NCI-H748 (cell line): ENCODE results near the gene NCOA1.

Source experiments
- DNase-seq: peaks from one replicate; lab custom pipeline; 2025; ENCODE audit not compliant: unreplicated experiment; lab: John Stamatoyannopoulos, UW

The NCOA1 gene

DNA sequence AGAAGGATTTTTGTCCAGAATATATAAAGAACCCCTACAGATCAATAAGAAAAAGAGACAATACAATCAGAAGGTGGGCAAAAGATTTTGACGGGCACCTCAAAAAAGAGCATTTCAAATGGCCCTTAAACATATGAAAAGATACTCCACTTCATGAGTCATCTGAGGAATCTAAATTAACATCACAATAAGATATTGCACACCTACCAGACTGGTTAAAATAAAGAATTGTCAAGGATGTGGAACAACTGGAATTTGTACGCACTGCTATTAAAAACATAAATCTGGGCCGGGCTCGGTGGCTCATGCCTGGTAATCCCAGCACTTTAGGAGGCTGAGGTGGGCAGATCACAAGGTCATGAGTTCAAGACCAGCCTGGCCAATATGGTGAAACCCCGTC lies 17.0 kb upstream of the NCOA1 start:
- DNase-seq: no peak

DNA sequence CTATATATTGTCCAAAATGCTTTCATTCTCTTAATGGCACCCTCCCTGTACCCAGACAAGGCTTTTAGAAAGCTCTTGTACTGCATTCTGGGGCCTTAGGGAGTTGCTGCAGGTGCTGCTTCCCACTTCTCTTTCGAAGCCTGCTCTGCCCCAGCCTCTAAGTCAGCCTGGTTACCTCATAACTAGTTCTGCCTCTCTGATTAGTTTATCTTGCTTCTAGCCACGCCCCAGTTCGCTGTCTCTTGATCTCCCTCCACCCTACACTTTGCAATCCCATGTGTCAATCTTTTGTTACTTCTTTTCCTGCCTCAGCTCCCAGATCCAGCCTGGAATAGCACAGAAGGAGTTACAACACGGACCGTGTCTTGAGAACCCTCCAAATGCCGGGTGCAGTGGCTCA lies 13.8 kb upstream of the NCOA1 start:
- DNase-seq: no peak

DNA sequence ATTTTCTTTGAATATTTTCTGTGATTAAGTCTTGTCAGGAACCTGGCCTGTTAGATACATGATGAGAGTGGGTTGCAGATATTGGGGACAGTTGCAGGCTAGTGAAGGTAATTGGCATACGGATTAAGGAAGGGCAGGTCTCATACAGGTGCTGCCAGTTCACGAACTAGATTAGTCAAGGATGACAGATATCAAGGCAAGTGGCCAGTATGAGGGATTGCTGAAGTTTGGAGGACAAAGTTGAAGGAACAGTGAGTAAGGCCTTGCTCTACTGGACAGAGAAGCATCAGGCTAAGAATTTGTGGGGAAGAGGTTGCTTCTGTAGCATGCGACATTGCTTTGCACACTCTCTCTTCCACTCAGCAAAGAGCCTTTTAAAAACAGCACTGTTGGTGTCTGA lies 12.8 kb upstream of the NCOA1 start:
- DNase-seq: no peak

DNA sequence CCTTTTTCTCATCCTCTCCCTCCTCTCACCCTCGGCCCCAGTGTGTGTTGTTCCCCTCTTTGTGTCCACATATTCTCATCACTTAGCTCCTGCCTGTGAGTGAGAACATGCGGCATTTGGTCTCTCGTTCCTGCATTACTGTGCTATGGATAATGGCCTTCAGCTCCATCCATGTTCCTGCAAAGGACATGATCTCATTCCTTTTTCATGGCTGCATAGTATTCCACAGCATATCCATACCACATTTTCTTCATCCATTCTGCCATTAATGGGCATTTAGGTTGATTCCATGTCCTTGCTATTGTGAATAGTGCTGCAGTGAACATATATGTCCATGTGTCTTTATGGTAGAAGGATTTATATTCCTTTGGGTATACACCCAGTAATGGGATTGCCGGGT lies 10.8 kb upstream of the NCOA1 start:
- no peak for DNase-seq

DNA sequence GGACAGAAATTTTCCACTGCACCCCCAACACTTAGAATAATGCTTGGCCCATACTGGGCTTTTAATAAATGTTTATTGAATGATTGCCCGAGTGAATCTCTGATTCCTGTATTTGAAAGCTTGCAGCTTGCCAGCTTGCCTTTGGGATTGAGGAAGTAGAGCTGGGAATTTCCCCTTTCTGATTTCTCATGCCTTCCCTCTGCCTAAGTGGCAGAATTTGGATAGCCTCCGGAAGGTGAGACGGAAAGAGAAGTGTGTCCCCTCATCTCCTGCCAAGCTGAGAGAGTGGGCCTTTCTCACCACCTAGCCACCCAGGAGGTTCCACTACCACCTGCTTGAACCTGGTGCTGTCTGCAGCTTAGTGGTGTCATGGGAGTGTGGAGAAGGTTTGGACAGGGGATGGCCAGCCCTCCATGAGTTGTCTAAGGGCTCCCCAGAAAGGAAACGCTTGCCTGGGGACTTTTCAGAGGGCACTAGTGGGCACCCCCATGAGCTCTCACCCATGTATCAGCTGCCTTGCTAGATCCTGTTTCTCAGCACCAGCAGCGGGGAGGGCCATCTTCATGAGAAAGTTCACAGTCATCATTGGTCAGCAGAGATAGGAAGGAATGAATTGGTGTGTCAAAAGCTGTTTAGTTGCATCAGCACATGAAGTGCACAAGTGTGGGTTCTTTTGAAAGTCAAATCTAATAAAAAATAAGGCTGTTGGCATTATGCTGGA lies 8.6 kb upstream of the NCOA1 start:
- no peak for DNase-seq

DNA sequence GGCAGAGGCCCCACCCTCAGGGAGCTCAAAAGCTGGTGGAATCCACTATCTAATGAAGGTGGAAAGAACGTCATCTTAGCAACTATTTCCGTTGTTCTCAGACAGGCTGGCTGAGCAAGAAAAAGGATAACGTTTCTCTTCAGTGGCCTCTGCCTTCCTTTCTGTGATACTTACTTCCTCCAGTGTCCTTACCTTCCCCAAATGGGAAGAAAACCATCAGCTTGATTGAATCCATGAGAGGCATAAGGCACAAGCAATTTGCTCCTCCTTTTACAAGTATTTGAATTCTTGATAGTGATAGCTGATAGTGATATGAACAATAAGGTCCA lies 8.1 kb upstream of the NCOA1 start:
- DNase-seq: no peak

DNA sequence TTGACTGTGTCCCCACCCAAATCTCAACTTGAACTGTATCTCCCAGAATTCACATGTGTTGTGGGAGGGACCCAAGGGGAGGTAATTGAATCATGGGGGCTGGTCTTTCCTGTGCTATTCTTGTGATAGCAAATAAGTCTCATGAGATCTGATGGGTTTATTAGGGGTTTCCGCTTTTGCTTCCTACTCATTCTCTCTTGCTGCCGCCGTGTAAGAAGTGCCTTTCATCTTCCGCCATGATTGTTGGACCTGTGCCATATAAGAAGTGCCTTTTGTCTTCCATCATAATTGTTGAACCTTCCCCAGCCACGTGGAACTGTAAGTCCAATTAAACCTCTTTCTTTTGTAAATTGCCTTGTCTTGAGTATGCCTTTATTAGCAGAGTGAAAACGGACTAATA lies 6.4 kb upstream of the NCOA1 start:
- peak; percentile 16 for DNase-seq

DNA sequence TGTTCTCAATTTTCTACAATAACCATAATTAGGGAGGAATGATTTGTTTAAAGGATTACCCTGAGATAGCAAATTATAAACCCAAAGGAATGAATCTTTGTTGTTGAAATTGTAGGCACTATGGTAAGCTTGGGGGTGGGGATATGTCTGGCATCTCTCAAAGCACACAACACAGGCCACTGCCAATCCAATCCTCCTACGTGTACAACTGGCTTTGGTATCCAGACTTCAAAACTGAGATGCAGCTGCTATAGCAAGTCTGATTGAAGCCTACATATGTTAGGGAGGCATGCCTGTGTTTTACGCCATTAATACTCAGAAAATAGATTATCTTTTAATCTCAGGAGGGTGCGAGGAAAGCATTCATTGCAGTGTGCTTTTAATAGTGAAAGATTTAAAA lies 5.9 kb upstream of the NCOA1 start:
- DNase-seq: no peak

DNA sequence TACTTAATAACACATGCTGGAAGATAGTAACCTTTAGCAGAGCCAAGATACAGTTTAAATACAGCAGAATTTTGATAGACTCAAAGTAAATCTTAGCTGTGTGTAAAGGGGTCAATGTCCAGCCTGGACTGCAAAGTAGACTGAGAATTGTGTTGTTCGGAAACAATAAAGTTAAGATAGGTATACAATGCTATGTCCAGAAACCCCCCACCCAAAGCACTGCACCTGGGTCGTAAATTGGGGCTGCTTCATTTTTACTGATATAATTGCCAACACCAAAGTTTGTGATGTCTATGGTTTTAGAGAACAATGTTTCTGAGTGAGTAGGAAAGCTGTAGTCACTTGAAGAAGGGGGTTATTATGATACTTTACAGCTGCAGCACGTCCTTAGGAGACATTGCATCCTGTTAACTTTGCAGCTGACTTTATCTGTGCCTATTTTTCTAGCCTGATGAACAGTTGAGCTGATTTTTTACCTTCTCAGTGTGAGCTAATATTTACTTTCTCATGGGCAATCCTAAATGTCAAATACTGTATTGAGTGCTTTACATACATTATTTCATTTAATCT lies 4.3 kb upstream of the NCOA1 start:
- DNase-seq: no peak

DNA sequence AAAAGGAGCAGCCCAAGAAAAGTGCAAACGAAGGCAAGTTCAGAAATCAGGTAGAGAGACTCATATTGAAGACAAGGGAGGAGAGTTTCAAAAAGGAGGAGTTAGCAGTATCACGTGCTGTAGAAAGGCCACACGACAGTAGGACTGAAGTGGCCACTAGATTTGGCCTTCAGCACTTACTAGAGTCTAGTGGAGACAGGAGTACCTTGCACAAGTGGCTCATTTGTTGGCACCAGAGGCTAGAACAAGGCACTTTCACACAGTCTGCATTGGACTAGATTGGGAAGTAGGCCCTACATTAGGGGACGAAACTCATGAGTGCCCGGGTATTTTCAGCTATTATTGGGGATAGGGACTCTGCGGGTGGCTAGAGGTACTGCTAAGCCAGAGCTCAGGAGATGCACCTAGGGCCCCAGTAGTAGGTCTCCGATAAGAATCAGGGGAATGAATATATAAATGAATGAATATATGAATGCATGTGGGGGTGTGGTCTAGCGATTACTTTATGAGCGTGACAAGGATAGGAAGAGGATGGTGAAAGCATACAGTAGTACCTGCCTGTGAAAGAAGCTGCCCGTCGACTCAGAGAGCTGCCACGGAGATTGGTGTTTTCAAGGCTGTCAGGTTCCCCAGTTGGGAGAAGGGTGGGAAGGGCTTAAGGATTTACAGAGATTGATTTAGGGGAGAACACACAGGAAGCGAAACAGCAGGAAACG lies 1.4 kb upstream of the NCOA1 start:
- DNase-seq: no peak

DNA sequence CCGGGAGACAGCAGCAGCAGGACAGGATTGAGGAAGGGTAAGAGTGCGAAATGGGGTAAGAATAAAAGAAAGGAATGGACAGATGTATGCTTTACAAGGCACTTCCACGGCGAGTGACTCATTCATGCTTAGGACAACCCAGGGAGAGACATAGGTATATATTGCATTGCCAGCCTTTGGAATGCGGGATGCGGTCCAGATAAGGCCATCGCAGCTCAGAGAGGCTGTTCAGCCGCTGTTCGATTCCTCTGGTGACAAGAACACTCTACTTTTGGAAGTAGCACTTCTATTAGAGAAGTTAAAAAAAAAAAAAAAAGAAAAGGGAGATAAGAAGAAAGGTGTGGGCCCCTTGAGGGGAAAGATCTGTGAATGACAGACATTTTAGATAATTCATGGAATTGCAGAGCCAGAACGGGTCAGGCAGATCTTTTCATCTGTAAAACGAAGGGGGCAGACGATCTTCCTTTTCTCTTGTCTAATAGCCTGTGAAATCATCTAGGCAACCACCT lies 819 bp upstream of the NCOA1 start:
- DNase-seq: no peak

DNA sequence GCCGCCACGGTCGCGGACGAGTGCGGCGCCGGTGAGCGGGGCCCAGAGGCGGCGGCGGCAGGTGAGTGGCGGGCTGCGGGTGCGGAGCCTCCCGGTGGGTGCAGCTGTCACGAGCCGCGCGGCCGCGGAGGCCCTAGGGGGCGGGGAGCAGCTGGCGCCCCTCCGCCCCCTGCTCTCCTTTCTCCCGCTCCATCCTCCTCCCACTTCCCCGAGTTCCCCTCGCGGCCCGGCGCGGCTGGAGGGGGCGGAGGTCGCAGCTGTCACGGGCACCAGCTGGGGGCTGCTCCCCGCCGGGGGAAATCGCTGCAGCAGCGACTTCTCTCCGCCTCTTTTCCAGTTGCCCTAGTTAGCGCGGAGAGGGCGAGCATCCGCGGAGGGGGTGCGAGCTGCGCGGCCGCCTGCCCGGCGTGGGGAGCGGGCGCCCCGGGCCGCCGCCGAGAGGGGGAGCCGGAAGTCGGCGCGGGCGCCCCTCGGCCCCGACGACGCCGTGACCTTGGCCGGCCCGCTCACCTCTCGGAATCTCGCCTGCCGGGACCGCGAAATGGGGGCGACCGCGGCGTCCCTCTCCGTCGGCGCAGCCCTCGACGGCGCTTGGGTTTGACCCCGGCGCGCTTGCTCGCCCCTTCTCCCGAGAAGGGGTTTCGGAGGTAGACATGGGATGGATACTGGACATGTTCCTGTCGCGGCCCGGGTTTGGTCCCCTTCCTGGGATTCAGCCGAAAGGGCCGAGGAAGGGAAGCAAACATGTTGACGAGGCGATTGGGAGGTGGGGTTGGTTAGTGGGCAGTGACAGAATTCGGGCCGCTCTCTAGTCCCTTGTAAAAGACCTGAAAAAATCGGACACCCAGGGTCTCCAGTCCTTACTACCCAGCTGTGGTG lies 727 bp downstream of the NCOA1 start:
- peak; percentile 71 for DNase-seq

DNA sequence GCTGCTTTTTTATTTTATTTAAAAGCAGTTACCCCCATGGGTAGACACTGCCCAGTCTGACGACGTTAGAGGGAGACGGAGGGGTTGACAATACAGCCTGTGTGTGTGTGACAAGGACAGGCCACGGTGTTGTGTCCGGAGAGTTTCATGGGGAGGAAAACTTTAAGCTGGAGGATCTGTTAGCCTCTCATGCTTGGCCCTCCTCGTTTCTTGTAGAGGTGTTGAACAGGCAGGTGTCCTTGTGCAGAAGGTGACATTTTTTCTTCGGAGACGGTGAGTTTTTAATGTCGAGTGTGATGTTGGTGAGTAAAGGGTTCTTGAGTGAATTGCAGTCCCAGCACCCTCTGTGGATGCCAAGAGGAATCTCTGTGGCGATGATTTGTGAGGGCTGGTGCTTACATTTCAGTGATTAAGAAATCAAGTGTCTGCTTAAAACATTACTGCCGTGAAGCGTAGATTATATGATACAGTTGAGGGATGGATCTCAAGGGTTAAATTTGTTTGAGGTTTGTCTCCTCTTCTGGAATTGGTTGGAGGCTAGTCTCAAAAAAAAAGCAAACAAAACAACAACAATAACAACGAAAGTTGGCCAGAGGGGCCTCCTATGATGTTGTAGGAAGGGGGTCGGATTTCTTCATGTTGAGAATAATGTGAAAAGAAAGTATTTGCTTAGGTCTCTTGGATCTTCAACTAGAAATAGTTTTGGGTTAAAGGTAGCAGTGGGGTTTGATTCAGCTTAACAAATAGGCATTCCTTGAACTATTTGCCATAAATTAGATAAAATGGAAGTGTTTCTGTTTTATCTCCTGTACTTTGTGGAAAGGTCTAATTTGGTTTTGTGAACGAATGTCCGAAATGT lies 1.6 kb downstream of the NCOA1 start:
- DNase-seq: peak; percentile 43

DNA sequence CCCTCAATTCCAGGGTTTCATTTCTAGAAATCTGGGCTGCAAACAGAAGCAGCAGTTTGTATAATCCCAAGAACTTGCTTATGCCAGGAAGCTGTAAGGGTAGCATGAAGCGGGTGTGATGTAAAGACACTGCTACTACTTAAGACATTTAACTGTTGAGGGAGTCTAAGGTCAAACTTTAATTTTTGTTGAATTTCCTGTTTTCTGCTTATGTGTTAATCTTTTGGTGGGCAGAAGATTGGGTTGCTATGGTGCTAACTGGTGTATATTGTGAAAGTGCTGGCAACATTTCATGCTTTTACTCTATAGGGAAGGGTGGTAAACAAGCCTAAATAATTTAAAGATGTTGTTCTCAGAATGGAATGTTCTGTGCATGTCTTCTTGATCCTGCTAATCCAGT lies 2.7 kb downstream of the NCOA1 start:
- DNase-seq: no peak

DNA sequence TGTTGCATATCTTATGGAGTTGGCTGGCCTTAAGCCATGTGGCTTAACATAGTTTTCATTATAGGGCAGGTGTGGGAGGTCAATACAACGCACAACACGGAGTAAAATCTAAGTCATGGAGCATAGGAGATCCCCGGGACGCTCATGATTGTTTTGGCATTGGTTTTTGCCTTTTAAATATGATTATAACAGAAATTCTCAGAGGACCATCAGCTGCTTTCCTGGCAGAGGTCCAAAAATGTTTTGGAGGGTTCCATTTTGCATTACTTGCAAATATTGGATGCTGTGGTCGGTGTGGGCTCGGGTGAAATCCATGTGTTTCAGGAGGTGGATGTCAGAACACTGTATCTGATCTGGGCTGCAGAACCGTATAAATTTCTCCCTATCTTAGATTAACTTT lies 3.4 kb downstream of the NCOA1 start:
- no peak for DNase-seq

DNA sequence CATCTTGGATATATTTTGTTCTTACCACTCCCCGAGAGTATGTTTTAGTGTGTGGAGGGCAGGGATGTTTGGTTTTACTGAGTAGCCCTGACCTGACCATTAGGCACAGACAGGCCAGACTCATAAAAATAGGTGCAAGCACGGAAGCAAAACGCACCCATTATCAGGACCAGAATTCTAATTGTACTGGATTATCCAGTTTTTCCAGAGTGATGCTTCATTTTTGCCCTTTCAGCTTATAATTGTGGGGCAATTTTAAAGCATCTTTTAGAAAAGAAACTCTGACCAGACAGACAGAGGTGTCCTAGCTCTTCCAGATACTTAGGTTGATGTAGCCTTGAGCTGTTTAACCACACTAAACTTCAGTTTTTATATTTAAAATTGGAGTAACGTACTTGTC lies 4.4 kb downstream of the NCOA1 start:
- DNase-seq: peak; percentile 17

DNA sequence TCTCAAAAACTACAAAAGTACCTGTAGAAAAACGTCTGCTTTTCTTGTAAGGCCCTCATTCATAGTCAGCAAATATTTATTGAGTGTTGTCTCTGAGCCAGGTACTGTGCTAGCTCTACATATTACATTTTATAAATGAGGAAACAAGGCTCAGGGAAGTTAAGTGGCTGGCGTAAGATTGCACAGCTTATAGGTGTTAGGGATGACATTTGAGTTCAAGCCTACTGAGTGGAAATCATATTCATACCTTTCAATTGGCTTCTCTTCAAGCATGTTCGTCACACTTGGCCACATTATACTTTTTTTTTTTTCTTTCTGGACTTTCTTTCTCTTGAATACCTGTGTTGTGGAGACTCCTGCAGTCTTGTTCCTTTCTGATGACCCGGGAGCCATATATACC lies 5.9 kb downstream of the NCOA1 start:
- no peak for DNase-seq

DNA sequence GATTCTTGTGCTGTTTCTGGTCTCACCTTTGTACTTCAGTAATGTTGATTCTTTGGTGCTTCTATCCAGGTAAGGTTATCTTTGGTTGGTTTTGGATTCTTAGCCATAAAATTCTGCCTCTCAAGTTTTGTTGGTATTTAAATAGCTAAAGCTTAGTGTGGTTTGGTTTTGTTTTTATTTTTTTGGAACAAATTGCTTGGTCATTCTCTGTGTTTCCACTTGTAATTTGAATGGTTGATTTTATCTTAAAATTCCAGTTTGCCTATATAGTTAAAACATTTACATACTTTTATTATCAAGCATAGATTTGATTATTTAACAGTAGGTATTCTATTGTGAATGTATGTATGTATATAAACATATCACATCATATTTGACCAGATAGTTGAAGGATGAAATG lies 6.6 kb downstream of the NCOA1 start:
- no peak for DNase-seq

DNA sequence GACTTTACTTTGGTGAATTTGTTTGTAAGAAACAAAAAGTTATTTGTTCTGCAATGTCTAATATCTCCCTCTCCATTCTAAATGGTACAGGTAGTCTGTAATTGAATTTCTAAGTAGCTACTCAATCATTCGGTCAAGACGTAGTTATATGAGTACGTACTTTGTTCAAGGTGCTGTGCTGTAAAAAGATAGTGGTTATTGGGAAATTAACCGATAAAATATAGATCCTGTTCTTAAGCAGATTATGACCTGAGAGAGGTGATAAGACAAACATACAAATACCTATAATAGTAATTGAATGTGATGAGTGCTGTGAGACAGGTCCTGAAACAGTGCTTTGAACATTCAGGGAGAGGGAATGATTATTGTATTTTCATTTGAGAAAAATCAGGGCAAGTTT lies 7.1 kb downstream of the NCOA1 start:
- no peak for DNase-seq

DNA sequence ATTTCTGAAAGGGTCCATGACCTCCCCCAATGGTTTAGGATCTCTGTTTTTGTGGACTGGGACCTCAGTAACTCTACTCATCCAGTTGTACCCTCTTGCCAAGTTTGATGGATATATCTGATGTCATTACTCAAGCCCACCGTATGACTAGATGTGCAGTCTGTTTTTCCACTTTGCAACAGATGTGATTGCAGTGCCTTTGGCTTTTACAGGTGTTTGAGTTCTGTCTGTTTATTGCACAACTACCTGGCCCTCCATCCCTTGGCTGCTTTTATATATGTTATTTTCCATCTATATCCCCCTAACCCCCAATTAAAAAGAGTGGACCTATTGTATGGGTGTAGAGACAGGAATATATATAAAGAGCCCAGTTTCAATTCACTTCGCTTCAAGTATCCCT lies 10.8 kb downstream of the NCOA1 start:
- DNase-seq: no peak
